ENCODE data around the gene BCO1. TPM values are rescaled to one million over a fixed set of nuclear protein-coding genes. Genes with fewer than 3 reads are reported as not detected.

The BCO1 gene
- total and polyA plus RNA-seq, 12 donors = 0.03 TPM; not detected in 11

DNA sequence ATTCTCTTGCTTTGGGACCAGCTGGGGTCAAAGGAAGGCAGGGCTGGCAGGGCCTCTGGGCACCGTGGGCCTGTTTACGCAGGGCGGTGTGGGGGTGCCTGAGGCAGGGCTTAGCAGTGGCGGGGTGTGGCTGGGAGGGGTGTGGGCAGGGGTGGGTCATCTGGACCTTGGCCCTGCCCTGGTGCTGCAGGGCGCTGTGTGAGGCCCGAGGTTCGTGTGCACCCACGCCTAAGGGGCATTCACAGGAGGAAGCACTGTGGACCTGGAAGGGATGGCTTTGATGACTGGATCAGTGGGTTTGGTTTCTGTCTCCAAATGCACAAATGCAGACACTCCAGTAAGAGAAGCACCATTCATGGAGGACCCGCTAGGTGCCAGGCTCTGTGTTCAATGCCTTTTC, 37.3 kb downstream of the BCO1 start:
- no peak for DNase-seq
- Histone ChIP-seq H3K4me1 (replicated peaks in 1 of 2) (no peaks in the 10 kb centered on the region), H3K27me3 (no peaks in the 10 kb centered on the region), H3K27ac (no peak overlapping the region), H3K9me3 (replicated peaks in 1 of 3) (no peaks in the 10 kb centered on the region), H3K4me3 (no peak overlapping the region), H3K36me3 (replicated peaks in 1 of 2) (no peaks in the 10 kb centered on the region)
- intact Hi-C loops (cut with DNase I) = no loop called here
- TF ChIP-seq POLR2A (IDR thresholded peaks at IDR 0.05) (no peak), CTCF (IDR thresholded peaks at IDR 0.05) (no peak)
- WGBS, 4 donors = 90 to 97% (median 91%) methylated on average over 4 to 9 of the region's 9 CpGs; no CpG with 5 or more reads in 1 of the 4 donors

DNA sequence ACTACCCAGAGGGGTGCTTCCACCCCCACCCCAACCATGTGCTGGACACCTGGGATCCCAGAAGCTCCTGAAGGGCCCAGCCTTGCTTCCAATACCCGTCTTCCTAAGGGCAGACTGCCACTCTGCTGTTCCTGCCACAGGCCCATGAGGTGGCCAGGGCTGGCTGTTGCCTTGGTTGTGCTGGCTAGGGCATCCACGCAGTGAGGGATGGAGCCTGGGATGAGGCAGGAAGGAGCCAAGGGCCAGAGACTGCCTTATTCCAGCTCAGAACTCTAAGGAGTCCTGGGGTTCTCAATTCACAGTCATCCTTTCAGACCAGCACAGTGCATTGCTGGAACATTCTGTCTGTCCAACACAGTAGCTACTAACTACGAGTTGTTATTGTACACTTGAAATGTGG, 37.8 kb downstream of the BCO1 start:
- intact Hi-C loops (cut with DNase I) = no loop called here
- H3K27ac ChIP-seq = no peak overlapping the region
- no peaks in the 10 kb centered on the region for H3K4me1 ChIP-seq (replicated peaks in 1 of 2)
- WGBS, 4 donors = 76 to 89% (median 87%) methylated on average over 2 to 3 of the region's 3 CpGs
- TF ChIP-seq POLR2A (IDR thresholded peaks at IDR 0.05) = no peak
- no peak for TF ChIP-seq CTCF (IDR thresholded peaks at IDR 0.05)
- DNase-seq = no peak
- H3K27me3 ChIP-seq = no peaks in the 10 kb centered on the region
- H3K9me3 ChIP-seq (replicated peaks in 1 of 3) = no peaks in the 10 kb centered on the region
- no peak overlapping the region for H3K4me3 ChIP-seq
- no peaks in the 10 kb centered on the region for H3K36me3 ChIP-seq (replicated peaks in 1 of 2)

GRCh38 chr16:81277541-81278080, 39.1 kb downstream of the BCO1 start:
- no peak for TF ChIP-seq POLR2A (IDR thresholded peaks at IDR 0.05)
- no peak for TF ChIP-seq CTCF (IDR thresholded peaks at IDR 0.05)
- no peak for DNase-seq
- no peak overlapping the region for H3K27ac ChIP-seq
- H3K36me3 ChIP-seq (replicated peaks in 1 of 2) = no peaks in the 10 kb centered on the region
- H3K9me3 ChIP-seq (replicated peaks in 1 of 3) = no peaks in the 10 kb centered on the region
- 79 to 83% (median 81%) methylated on average over 6 of the region's 6 CpGs for WGBS, 4 donors
- no peak overlapping the region for H3K4me3 ChIP-seq
- no peaks in the 10 kb centered on the region for H3K27me3 ChIP-seq
- no peaks in the 10 kb centered on the region for H3K4me1 ChIP-seq (replicated peaks in 1 of 2)
- intact Hi-C loops (cut with DNase I) = no loop called here

DNA sequence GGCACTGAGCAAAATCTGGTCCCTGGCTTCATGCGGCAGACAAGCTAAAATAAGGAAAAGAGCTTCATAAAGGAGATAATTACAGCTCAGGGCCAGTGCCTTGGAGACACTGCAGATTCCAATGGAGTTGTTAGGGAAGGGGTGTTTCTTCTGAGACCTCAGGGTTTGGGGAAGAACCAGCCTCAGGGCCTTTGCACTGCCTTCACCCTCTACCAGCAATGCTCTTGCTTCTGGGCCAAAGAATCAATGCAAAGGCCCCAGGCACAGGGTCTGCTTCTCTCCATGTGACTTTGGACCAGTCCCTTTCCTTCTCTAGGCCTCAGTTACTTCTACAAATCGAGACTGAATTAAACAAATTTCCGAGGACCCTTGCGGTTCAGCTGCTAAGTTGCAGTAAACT, 40.0 kb downstream of the BCO1 start:
- H3K36me3 ChIP-seq (replicated peaks in 1 of 2) = no peaks in the 10 kb centered on the region
- TF ChIP-seq CTCF (IDR thresholded peaks at IDR 0.05) (no peak), POLR2A (IDR thresholded peaks at IDR 0.05) (no peak)
- intact Hi-C loops (cut with DNase I) = no loop called here
- H3K27ac ChIP-seq = no peak overlapping the region
- no peaks in the 10 kb centered on the region for H3K27me3 ChIP-seq
- no peak overlapping the region for H3K4me3 ChIP-seq
- 86 to 98% (median 92%) methylated on average over 4 of the region's 4 CpGs for WGBS, 4 donors
- no peaks in the 10 kb centered on the region for H3K4me1 ChIP-seq (replicated peaks in 1 of 2)
- no peaks in the 10 kb centered on the region for H3K9me3 ChIP-seq (replicated peaks in 1 of 3)
- no peak for DNase-seq
